Left kidney (tissue), 2 donors: ENCODE results near the gene E2F4. TPM values are rescaled to one million over a fixed set of nuclear protein-coding genes. Genes with fewer than 3 reads are reported as not detected.

ENCODE experiments used
- DNase-seq: peaks from one replicate; pipeline ENCODE4 v3.0.0-alpha.2; 2013
- polyA plus RNA-seq: library from polyadenylated mRNA; unstranded; fragments of 120-200 nt; gene quantifications from one replicate; pipeline ENCODE4 v1.2.1, GENCODE V29; 2013; ENCODE audit not compliant: insufficient read length

E2F4 gene
- polyA plus RNA-seq, 1 donor = 55.6 TPM

- DNase-seq = no peak
Measured at GRCh38 chr16:67190041-67190440, 1.9 kb upstream of the E2F4 start, which contains the start of gene EXOC3L1. TSS of gene EXOC3L1 (minus strand) at chr16:67190136. CDS start at chr16:67189676, 460 bp downstream.

- no peak for DNase-seq
Measured at GRCh38 chr16:67190448-67191399, 1.2 kb upstream of the E2F4 start.

GRCh38 chr16:67191411-67191994 is 452 bp upstream of the E2F4 start:
- DNase-seq = no peak

GRCh38 chr16:67192781-67193361 is 916 bp downstream of the E2F4 start:
- no peak for DNase-seq

- DNase-seq = no peak
Measured at GRCh38 chr16:67193536-67193935, 1.6 kb downstream of the E2F4 start.

- no peak for DNase-seq
Measured at GRCh38 chr16:67194260-67194659, 2.3 kb downstream of the E2F4 start.

GRCh38 chr16:67195676-67196075 is 3.7 kb downstream of the E2F4 start:
- DNase-seq = no peak

- DNase-seq = no peak
Measured at GRCh38 chr16:67196881-67197280, 4.9 kb downstream of the E2F4 start.

GRCh38 chr16:67197704-67198103 is 5.7 kb downstream of the E2F4 start:
- no peak for DNase-seq

- DNase-seq = no peak
Measured at GRCh38 chr16:67198238-67198734, 6.3 kb downstream of the E2F4 start.

GRCh38 chr16:67199011-67199807 is 7.3 kb downstream of the E2F4 start, which contains the start of gene ELMO3:
TSS of gene ELMO3 (plus strand) at chr16:67199131. CDS start at chr16:67199327, 196 bp downstream.
- DNase-seq = no peak

- no peak for DNase-seq
Measured at GRCh38 chr16:67199808-67200198, 7.8 kb downstream of the E2F4 start.

- DNase-seq = no peak
Measured at GRCh38 chr16:67200491-67200890, 8.5 kb downstream of the E2F4 start.

- DNase-seq = no peak
Measured at GRCh38 chr16:67201411-67202345, 9.7 kb downstream of the E2F4 start.

GRCh38 chr16:67202426-67202825 is 10.5 kb downstream of the E2F4 start:
- DNase-seq = no peak

- no peak for DNase-seq
Measured at GRCh38 chr16:67202956-67203493, 11.1 kb downstream of the E2F4 start.

- no peak for DNase-seq
Measured at GRCh38 chr16:67204076-67204475, 12.1 kb downstream of the E2F4 start.

- DNase-seq = no peak
Measured at GRCh38 chr16:67206129-67206837, 14.3 kb downstream of the E2F4 start.

GRCh38 chr16:67206838-67207248 is 14.9 kb downstream of the E2F4 start:
- no peak for DNase-seq
